GM21390 (cell line): ENCODE data around the gene FN3K.

ENCODE experiments used
- ATAC-seq: cut with Tn5 transposase; IDR thresholded peaks from one replicate; pipeline ENCODE4 v1.9.1; 2021; ENCODE audit not compliant: unreplicated experiment

FN3K gene

GRCh38 chr17:82734987-82735866, at the start of gene FN3K:
Gene FN3K, plus strand, starts transcription at chr17:82735615. Its CDS starts 22 bp downstream, at chr17:82735637.
- no peak for ATAC-seq

GRCh38 chr17:82686366-82687324, 48.8 kb upstream of the FN3K start:
- ATAC-seq = no peak

GRCh38 chr17:82687375-82687861, 48.0 kb upstream of the FN3K start:
- ATAC-seq = no peak

- ATAC-seq = no peak
Observed at GRCh38 chr17:82687871-82688270, 47.5 kb upstream of the FN3K start.

GRCh38 chr17:82689077-82689476, 46.3 kb upstream of the FN3K start:
- ATAC-seq = no peak

- ATAC-seq = no peak
Observed at GRCh38 chr17:82690786-82691489, 44.5 kb upstream of the FN3K start.

- ATAC-seq = no peak
Observed at GRCh38 chr17:82691714-82692113, 43.7 kb upstream of the FN3K start.

GRCh38 chr17:82692268-82692667, 43.1 kb upstream of the FN3K start:
- no peak for ATAC-seq

GRCh38 chr17:82693168-82693867, 42.1 kb upstream of the FN3K start:
- ATAC-seq = no peak

GRCh38 chr17:82694647-82695046, 40.8 kb upstream of the FN3K start:
- ATAC-seq = no peak

- no peak for ATAC-seq
Observed at GRCh38 chr17:82696259-82696658, 39.2 kb upstream of the FN3K start.

- ATAC-seq = no peak
Observed at GRCh38 chr17:82696916-82697807, 38.3 kb upstream of the FN3K start.

GRCh38 chr17:82697808-82698064, 37.7 kb upstream of the FN3K start:
- ATAC-seq = no peak

GRCh38 chr17:82698065-82698973, 37.1 kb upstream of the FN3K start, which contains the start of gene RAB40B:
Gene RAB40B, minus strand, starts transcription at chr17:82698698. Its CDS starts 102 bp downstream, at chr17:82698596.
- peak; percentile 92 for ATAC-seq

GRCh38 chr17:82698974-82699442, 36.4 kb upstream of the FN3K start:
- ATAC-seq = no peak

- no peak for ATAC-seq
Observed at GRCh38 chr17:82699551-82699950, 35.9 kb upstream of the FN3K start.

GRCh38 chr17:82702231-82702927, 33.0 kb upstream of the FN3K start:
- ATAC-seq = no peak
